D341Med (cell line): ENCODE results near the gene TOMM22.
A peak's percentile ranks its signal among the peaks of the same experiment; 100 is the strongest.

Experiments used
- DNase-seq: peaks from one replicate; pipeline ENCODE4 v3.0.0; 2012; ENCODE audit warnings: low spot score

TOMM22 gene

GRCh38 chr22:38696606-38697424 is 15.1 kb downstream of the TOMM22 start:
- no peak for DNase-seq

- DNase-seq: no peak
Measured at GRCh38 chr22:38697425-38698089, 15.8 kb downstream of the TOMM22 start.

- DNase-seq: no peak
Measured at GRCh38 chr22:38698407-38699094, 16.8 kb downstream of the TOMM22 start.

- no peak for DNase-seq
Measured at GRCh38 chr22:38699143-38699542, 17.4 kb downstream of the TOMM22 start.

- no peak for DNase-seq
Measured at GRCh38 chr22:38699784-38700183, 18.0 kb downstream of the TOMM22 start.

- DNase-seq: no peak
Measured at GRCh38 chr22:38700270-38700788, 18.6 kb downstream of the TOMM22 start.

GRCh38 chr22:38700789-38701628 is 19.3 kb downstream of the TOMM22 start, which contains the start of gene JOSD1:
TSS of gene JOSD1 (minus strand) at chr22:38700943. CDS start at chr22:38699987, 956 bp downstream.
- DNase-seq: peak; percentile 98

- DNase-seq: no peak
Measured at GRCh38 chr22:38704654-38705234, 23.0 kb downstream of the TOMM22 start.

GRCh38 chr22:38705235-38706100 is 23.7 kb downstream of the TOMM22 start, which contains the start of gene GTPBP1:
TSS of gene GTPBP1 (plus strand) at chr22:38705944. CDS start at chr22:38705956, 12 bp downstream.
- DNase-seq: peak; percentile 95

GRCh38 chr22:38706101-38706900 is 24.5 kb downstream of the TOMM22 start:
- peak; percentile 73 for DNase-seq

GRCh38 chr22:38706901-38707195 is 25.1 kb downstream of the TOMM22 start:
- DNase-seq: no peak

- DNase-seq: no peak
Measured at GRCh38 chr22:38707346-38707745, 25.6 kb downstream of the TOMM22 start.

GRCh38 chr22:38707984-38708383 is 26.2 kb downstream of the TOMM22 start:
- no peak for DNase-seq

- DNase-seq: no peak
Measured at GRCh38 chr22:38709306-38709705, 27.5 kb downstream of the TOMM22 start.

- no peak for DNase-seq
Measured at GRCh38 chr22:38710351-38710750, 28.6 kb downstream of the TOMM22 start.

- DNase-seq: no peak
Measured at GRCh38 chr22:38710866-38711265, 29.1 kb downstream of the TOMM22 start.

GRCh38 chr22:38712486-38713207 is 30.9 kb downstream of the TOMM22 start:
- DNase-seq: no peak

- DNase-seq: no peak
Measured at GRCh38 chr22:38713921-38714320, 32.2 kb downstream of the TOMM22 start.
